ENCODE data around the gene ABHD17B.

- TF ChIP-seq CTCF (conservative IDR thresholded peaks at IDR 0.05 in 1 of 2, IDR thresholded peaks at IDR 0.05 in 1 of 2; ENCODE audit: extremely low read depth in 1 of 2, insufficient read depth in 1 of 2, low read depth in 1 of 2, low read length in 2 of 2) (no peak), EZH2 (IDR thresholded peaks at IDR 0.05; ENCODE audit: borderline replicate concordance, low read length) (no peak)
Observed at GRCh38 chr9:71924576-71924975, 13.6 kb upstream of the ABHD17B start.
